Activated T-cell treated with anti-CD3 and anti-CD28 coated beads, Interleukin-2, amount 50 U/mL, for 48 hours (primary cell): ENCODE results near the gene NAV1.
"Not testable (repeated sequence)": the region's sequence is repeated elsewhere in the genome, so short reads cannot be mapped to it uniquely, and the experiment has no call there.

Experiments used
- DNase-seq, 2 experiments: peaks; one replicate each; pipeline ENCODE4 v3.0.0-alpha.2; 2020

Gene NAV1

GRCh38 chr1:201528631-201529252, 10.2 kb upstream of the NAV1 start:
- DNase-seq, result no peak

- peak; percentile 71 to 74 for DNase-seq
These were observed 8.0 kb upstream of the NAV1 start for GRCh38 chr1:201530741-201531531.

- DNase-seq, result no peak
These were observed 7.1 kb upstream of the NAV1 start for GRCh38 chr1:201531551-201532425.

- no peak for DNase-seq
These were observed 5.1 kb upstream of the NAV1 start for GRCh38 chr1:201533836-201534235.

- no peak for DNase-seq
These were observed 3.6 kb upstream of the NAV1 start for GRCh38 chr1:201535046-201535918.

- no peak for DNase-seq
These were observed 3.0 kb upstream of the NAV1 start for GRCh38 chr1:201535919-201536245.

GRCh38 chr1:201536558-201536957, 2.4 kb upstream of the NAV1 start:
- DNase-seq, result no peak

GRCh38 chr1:201537028-201537427, 1.9 kb upstream of the NAV1 start:
- DNase-seq, result no peak

- DNase-seq, result no peak
These were observed 1.5 kb upstream of the NAV1 start for GRCh38 chr1:201537467-201537866.

GRCh38 chr1:201537891-201538611, 876 bp upstream of the NAV1 start:
- DNase-seq, result no peak

GRCh38 chr1:201539561-201540431, 869 bp downstream of the NAV1 start:
- no peak for DNase-seq

- DNase-seq, result no peak
These were observed 2.2 kb downstream of the NAV1 start for GRCh38 chr1:201540846-201541735.

GRCh38 chr1:201542309-201543035, 3.5 kb downstream of the NAV1 start:
- DNase-seq, result no peak

GRCh38 chr1:201543871-201544642, 5.1 kb downstream of the NAV1 start:
- DNase-seq, result no peak

GRCh38 chr1:201544710-201545109, 5.8 kb downstream of the NAV1 start:
- no peak for DNase-seq

- DNase-seq, result no peak
These were observed 7.0 kb downstream of the NAV1 start for GRCh38 chr1:201545851-201546492.

GRCh38 chr1:201549522-201549921, 10.6 kb downstream of the NAV1 start:
- not testable (repeated sequence) for DNase-seq

GRCh38 chr1:201551096-201551495, 12.2 kb downstream of the NAV1 start:
- no peak for DNase-seq
